CD8-positive, alpha-beta memory T cell (primary cell): ENCODE results near the gene NOP14. TPM values are rescaled to one million over a fixed set of nuclear protein-coding genes. Genes with fewer than 3 reads are reported as not detected.

Experiments used
- polyA plus RNA-seq: library from polyadenylated mRNA; unstranded; fragments of 300-500 nt; fragmentation: Illumina TruSeq; gene quantifications from one replicate; pipeline ENCODE4 v1.2.3, GENCODE V29; 2021
- total RNA-seq, 2 experiments: library from RNA; stranded (reverse); gene quantifications; one replicate each; pipeline ENCODE4 v1.2.3, GENCODE V29; 2021

Gene NOP14
- total and polyA plus RNA-seq, 3 experiments from 2014 or later: 26.5 to 165 (median 156) TPM

Other genes with a start within 250 kb of the NOP14 start
- gene TNIP2, start 207.1 kb downstream of the NOP14 start, total RNA-seq: 10 to 100 TPM; 87.7 to 92.3 TPM
- 57.4 TPM for gene TNIP2, start 207.1 kb downstream of the NOP14 start, polyA plus RNA-seq
- gene SH3BP2, start 170.3 kb downstream of the NOP14 start, total RNA-seq: 10 to 100 TPM; 68.8 to 75.4 TPM
- 35.7 TPM for gene SH3BP2, start 170.3 kb downstream of the NOP14 start, polyA plus RNA-seq
- gene ADD1, start 119.6 kb downstream of the NOP14 start, total RNA-seq: 100 to 1,000 TPM; 185 to 192 TPM
- gene ADD1, start 119.6 kb downstream of the NOP14 start, polyA plus RNA-seq: 217 TPM
- gene GRK4, start 165 bp upstream of the NOP14 start, total RNA-seq: 1 to 10 TPM; 5.4 to 7.7 TPM
- gene GRK4, start 165 bp upstream of the NOP14 start, polyA plus RNA-seq: 2.5 TPM
- not detected for gene HTT-AS, start 111.1 kb upstream of the NOP14 start, total RNA-seq
- not detected for gene HTT-AS, start 111.1 kb upstream of the NOP14 start, polyA plus RNA-seq
- gene HTT, start 111.3 kb upstream of the NOP14 start, total RNA-seq: 10 to 100 TPM; 54.7 to 58.6 TPM
- 5.1 TPM for gene HTT, start 111.3 kb upstream of the NOP14 start, polyA plus RNA-seq